GM12891 (cell line): ENCODE data around the gene SAMMSON.

ENCODE experiments used
- PAX5 ChIP-seq: IDR thresholded peaks from 2 replicates; pipeline ENCODE4 v1.6.1; 2011; ENCODE audit warnings: low read length, moderate library complexity, mild to moderate bottlenecking; ENCODE audit not compliant: insufficient read depth, severe bottlenecking
- POLR2A ChIP-seq: IDR thresholded peaks from 2 replicates; pipeline ENCODE4 v1.6.1; 2011; ENCODE audit warnings: low read depth, low read length, control low read depth
- POLR2AphosphoS5 ChIP-seq: IDR thresholded peaks from 2 replicates; pipeline ENCODE4 v1.6.1; 2011; ENCODE audit warnings: low read depth, low read length, control low read depth
- POU2F2 ChIP-seq: IDR thresholded peaks from 2 replicates; pipeline ENCODE4 v1.6.1; 2011; ENCODE audit warnings: low read depth, mild to moderate bottlenecking, control low read depth, low read length, moderate library complexity
- SPI1 ChIP-seq: IDR thresholded peaks from 2 replicates; pipeline ENCODE4 v1.6.1; 2011; ENCODE audit warnings: low read depth, low read length, control low read depth
- TAF1 ChIP-seq: IDR thresholded peaks from 2 replicates; pipeline ENCODE4 v1.6.1; 2011; ENCODE audit warnings: low read depth, low read length, control low read depth

GRCh38 chr3:69997631-69998307 lies 1.8 kb upstream of the SAMMSON start:
- TF ChIP-seq POLR2A (no peak), POLR2AphosphoS5 (no peak), POU2F2 (no peak), TAF1 (no peak), SPI1 (no peak), PAX5 (no peak)
